Mesothelial cell of epicardium (in vitro differentiated cells): Measurements from ENCODE around the gene SH3GL3. TPM values are rescaled to one million over a fixed set of nuclear protein-coding genes. Genes with fewer than 3 reads are reported as not detected.

Experiments used
- DNase-seq, 2 experiments: peaks; one replicate each; pipeline ENCODE4 v3.0.0; 2021; ENCODE audit warnings: low spot score in 2 of 2; ENCODE audit not compliant: unreplicated experiment in 2 of 2
- H3K27ac Mint-ChIP-seq: 2 replicates; pipeline ENCODE4 v1.8.0; 2021; ENCODE audit warnings: mixed read lengths
- H3K27me3 Mint-ChIP-seq: 2 replicates; pipeline ENCODE4 v1.8.0; 2021; ENCODE audit warnings: low read depth, mixed read lengths
- H3K36me3 Mint-ChIP-seq: 2 replicates; pipeline ENCODE4 v1.8.0; 2021; ENCODE audit warnings: mixed read lengths
- H3K4me1 Mint-ChIP-seq: 2 replicates; pipeline ENCODE4 v1.8.0; 2021; ENCODE audit warnings: mixed read lengths
- H3K4me3 Mint-ChIP-seq: 2 replicates; pipeline ENCODE4 v1.8.0; 2021; ENCODE audit warnings: mild to moderate bottlenecking, moderate library complexity, mixed read lengths
- H3K9me3 Mint-ChIP-seq: 2 replicates; pipeline ENCODE4 v1.8.0; 2021; ENCODE audit warnings: mixed read lengths
- CTCF ChIP-seq: fragments of 200-600 bp; sonication (generic); IDR thresholded peaks from one replicate; pipeline ENCODE4 v1.5.0; 2021; ENCODE audit warnings: antibody characterized with exemption; ENCODE audit not compliant: unreplicated experiment
- total RNA-seq: library from RNA; stranded (reverse); gene quantifications from 3 replicates; pipeline ENCODE4 v1.2.1, GENCODE V29; 2021

Gene SH3GL3
- total RNA-seq, 1 donor from 2014 or later, result 6.1 TPM

DNA sequence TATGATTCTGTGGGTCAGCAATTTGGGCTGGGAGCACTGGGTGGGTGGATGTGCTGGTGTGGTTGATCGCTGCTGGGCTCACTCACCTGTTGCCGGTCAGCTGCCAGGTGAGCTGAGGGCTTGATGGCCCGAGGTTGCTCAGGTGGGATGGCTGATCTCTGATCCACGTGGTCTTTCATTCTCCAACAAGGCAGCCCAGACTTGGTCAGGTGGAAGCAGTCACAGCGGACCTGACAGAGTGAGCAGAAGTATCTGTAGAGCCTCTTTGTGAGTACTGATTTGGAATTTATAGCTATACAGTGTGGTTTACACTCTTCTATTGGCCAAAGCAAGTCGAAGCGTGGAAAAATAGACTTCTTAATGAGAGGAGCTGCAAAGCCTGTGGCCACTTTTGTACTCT is 109.6 kb downstream of the SH3GL3 start:
- Mint-ChIP-seq H3K4me1 (peaks cover 2% of the 10 kb centered on the region), H3K27me3 (no peaks in the 10 kb centered on the region), H3K27ac (no peak overlapping the region), H3K36me3 (no peaks in the 10 kb centered on the region), H3K9me3 (peaks cover 8% of the 10 kb centered on the region), H3K4me3 (no peak overlapping the region)
- TF ChIP-seq CTCF, result no peak
- no peak for DNase-seq

DNA sequence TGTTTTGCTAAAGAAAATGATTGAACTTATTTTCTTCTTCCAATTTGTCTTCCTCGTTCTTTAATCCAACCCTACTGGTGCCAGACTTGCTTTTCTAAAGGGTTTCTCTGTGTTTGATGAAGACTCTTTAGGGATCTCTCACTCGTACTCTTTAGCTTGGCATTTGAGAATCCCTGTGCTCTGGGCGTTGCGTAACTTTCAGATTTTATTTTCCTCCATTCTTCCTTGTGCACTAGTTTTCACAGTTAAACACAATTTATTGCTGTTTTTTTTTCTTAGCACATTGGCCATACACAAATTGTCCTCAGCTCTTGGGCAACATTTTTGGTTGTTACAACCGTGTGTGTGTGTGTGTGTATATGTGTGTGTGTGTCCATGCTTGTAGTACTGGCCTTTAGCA is 111.0 kb downstream of the SH3GL3 start:
- Mint-ChIP-seq H3K4me1 (peaks cover 2% of the 10 kb centered on the region), H3K9me3 (peaks cover 8% of the 10 kb centered on the region), H3K27ac (no peak overlapping the region), H3K36me3 (no peaks in the 10 kb centered on the region), H3K4me3 (no peak overlapping the region), H3K27me3 (no peaks in the 10 kb centered on the region)
- DNase-seq, result no peak
- no peak for TF ChIP-seq CTCF

GRCh38 chr15:83559310-83559966 is 112.3 kb downstream of the SH3GL3 start:
- peaks cover 8% of the 10 kb centered on the region for H3K9me3 Mint-ChIP-seq
- peaks cover 2% of the 10 kb centered on the region for H3K4me1 Mint-ChIP-seq
- no peak overlapping the region for H3K27ac Mint-ChIP-seq
- TF ChIP-seq CTCF, result peak; percentile 92
- peak in 1 of 2 experiments; percentile 62 for DNase-seq
- no peaks in the 10 kb centered on the region for H3K27me3 Mint-ChIP-seq
- H3K36me3 Mint-ChIP-seq, result no peaks in the 10 kb centered on the region
- no peak overlapping the region for H3K4me3 Mint-ChIP-seq

DNA sequence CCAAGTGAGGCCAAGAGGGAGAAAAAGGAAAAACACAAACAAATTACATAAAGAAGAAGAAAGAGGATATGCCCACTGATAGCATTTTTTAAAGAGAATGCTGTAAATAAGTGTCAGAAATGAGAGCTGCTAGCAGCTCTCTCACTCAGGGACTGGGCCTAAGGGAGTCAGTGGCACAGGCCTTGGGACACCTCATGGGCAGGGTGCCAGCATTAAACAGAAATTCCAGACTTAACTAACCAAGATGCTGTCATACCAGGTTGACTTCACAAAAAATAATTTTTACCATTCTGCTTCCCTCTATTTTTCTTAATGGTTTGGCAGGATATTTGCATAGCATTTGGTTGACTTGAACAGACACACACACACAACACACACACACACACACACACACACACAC is 114.5 kb downstream of the SH3GL3 start:
- no peaks in the 10 kb centered on the region for H3K36me3 Mint-ChIP-seq
- no peak for TF ChIP-seq CTCF
- no peak overlapping the region for H3K27ac Mint-ChIP-seq
- no peak overlapping the region for H3K4me3 Mint-ChIP-seq
- H3K4me1 Mint-ChIP-seq, result peaks cover 2% of the 10 kb centered on the region
- H3K9me3 Mint-ChIP-seq, result no peaks in the 10 kb centered on the region
- no peaks in the 10 kb centered on the region for H3K27me3 Mint-ChIP-seq
- DNase-seq, result no peak

- H3K27ac Mint-ChIP-seq, result no peak overlapping the region
- no peaks in the 10 kb centered on the region for H3K4me1 Mint-ChIP-seq
- no peak for DNase-seq
- peaks cover 7% of the 10 kb centered on the region for H3K36me3 Mint-ChIP-seq
- no peaks in the 10 kb centered on the region for H3K27me3 Mint-ChIP-seq
- peaks cover 6% of the 10 kb centered on the region for H3K9me3 Mint-ChIP-seq
- no peak overlapping the region for H3K4me3 Mint-ChIP-seq
- TF ChIP-seq CTCF, result no peak
These were observed 118.0 kb downstream of the SH3GL3 start for GRCh38 chr15:83565138-83565537.
